ENCODE data around the gene NPIPB13.
"Not testable (repeated sequence)": the region's sequence is repeated elsewhere in the genome, so short reads cannot be mapped to it uniquely, and the experiment has no call there.

Gene NPIPB13

DNA sequence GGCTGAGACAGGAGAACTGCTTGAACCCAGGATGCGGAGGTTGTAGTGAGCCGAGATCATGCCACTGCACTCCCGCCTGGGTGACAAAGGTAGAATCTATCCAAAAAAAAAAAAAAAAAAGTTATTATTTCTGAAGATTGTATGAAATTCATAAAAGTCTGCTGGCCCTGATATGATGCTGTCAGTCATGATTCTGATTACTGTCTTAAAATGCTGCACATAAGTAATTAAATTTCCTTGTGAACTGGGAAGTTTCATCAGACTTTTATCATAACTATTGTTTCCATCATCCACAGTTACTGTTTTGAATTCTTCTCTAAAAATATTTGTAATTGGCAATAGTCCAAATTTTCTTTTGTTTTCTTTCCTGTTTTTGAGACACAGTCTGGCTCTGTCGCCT, at the start of gene NPIPB13:
TSS of gene NPIPB13 (minus strand) at position 101 of the 400 bp plus-strand sequence. CDS start 2,906 bp downstream, outside the sequence.
- DNase-seq (ENCODE audit: low read depth) = not testable (repeated sequence)

DNA sequence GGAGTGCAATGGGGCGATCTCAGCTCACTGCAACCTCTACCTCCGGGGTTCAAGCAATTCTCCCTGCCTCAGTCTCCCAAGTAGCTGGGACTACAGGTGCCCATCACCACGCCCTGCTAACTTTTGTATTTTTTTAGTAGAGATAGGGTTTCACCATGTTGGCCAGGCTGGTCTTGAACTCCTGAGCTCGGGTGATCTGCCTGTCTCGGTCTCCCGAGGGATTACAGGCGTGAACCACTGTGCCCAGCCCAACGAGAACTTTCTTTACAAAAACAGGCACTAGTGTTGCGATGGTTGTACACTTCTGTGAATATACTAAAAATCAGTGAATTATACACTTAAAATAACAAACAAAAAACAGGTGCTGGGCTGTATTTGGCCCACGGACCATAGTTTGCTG, 34.1 kb upstream of the NPIPB13 start:
- not testable (repeated sequence) for DNase-seq (ENCODE audit: low read depth)

DNA sequence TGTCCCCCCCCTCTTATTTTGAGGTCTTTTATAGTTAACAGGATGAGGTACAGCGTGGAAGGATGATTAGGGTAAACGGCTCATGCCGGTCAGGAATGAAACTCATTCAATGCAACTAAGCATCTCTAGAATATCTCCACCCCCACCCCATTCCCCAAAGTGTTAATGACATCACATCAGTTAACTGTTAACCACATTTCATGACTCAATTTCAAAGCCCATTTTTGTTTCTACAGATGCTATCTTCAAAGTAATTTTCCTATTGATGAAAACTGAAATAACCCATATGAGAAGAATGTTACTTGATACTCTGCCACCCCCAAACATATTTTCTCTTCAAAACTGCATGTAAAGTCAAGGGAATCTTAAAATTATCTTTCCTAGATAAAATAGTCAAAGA, 30.2 kb upstream of the NPIPB13 start:
- not testable (repeated sequence) for DNase-seq (ENCODE audit: low read depth)

DNA sequence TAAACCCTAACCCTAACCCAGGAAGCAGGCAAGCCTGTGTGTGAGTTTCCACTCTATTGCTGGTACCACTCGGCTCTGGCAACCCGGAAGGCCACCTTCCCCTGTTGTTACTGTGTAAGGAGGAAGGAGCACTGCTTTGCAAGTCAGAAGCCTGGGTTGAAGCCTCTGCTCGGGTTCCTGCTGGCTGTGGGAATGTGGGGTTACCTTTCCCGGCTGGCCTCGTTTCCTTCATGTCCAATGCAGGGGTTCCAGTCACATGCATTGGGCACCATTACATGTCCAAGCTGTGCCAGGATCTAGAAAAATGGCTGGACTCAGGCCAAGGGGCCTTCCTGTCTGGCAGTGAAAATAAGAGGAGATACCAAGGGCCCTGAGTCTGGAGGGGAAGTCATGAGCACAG, 31.2 kb downstream of the NPIPB13 start:
- DNase-seq (ENCODE audit: low read depth) = not testable (repeated sequence)

DNA sequence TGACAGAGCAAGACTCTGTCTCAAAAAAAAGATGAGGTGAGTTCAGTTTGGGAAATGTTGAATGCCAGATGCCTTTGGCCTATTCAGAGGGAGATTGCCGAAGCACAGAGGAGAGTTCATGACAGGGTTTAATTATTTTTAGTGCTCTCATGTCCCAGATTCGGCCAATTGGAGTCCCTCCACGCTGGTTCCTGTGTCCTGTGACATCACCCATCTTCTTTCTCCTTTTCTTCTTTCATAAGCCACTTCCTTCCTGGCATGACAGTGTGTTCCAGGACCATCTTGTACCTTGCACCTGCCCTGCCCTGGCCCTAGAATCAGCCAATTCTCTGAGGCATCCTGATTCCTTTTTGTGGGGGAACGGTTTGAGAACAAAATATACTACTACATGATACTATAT, 36.9 kb downstream of the NPIPB13 start:
- DNase-seq (ENCODE audit: low read depth) = not testable (repeated sequence)

DNA sequence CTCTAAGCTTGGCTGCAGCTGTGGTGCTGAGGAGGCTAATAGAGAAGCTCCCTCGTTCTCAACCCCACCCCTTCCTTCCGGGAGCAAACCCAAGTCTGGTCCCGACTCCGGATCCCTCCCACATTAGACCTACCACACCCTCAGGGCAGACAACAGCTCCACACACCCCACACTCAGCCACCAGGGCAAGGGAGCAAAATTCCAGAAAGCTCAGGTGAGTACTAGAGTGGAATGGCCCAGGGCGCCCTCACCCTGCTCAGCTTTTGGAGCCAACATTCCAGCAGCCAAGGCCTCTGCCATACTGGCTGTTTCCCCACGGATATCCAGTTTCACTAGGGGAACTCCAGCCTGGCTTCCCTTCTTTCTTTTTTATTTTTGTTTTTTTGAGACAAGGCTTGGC, 39.2 kb downstream of the NPIPB13 start:
- DNase-seq (ENCODE audit: low read depth) = not testable (repeated sequence)

DNA sequence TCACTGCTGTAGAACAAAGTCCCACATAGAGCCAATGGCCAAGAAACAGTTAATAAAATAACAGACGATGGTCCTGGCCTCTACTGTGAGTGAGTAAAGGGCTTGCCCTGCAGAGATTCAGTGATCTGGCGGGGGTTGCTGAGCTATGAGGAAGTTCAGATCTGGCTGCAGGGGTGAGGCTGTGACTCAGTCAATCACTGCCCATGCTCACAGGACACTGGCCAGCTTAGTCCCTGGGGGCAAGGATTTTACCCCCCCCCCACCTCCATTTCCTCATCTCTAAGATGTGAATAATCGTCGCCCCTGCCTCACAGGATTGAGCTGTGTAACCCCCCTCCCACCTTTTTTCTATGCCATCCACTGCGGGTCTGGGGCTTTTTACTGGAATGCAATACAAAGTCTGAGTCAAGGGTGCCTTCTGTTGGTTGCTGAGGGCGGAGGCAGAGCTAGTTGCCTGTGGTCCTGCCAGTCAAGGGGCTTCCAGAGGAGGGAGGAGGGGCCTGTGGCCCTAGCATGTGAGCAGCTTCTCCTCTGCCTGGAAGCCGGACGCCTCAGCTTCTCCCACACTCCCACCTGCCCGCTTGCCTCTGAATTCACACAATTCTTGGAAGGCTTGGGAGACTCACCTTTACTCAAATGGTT, 41.1 kb downstream of the NPIPB13 start:
- DNase-seq (ENCODE audit: low read depth) = not testable (repeated sequence)

DNA sequence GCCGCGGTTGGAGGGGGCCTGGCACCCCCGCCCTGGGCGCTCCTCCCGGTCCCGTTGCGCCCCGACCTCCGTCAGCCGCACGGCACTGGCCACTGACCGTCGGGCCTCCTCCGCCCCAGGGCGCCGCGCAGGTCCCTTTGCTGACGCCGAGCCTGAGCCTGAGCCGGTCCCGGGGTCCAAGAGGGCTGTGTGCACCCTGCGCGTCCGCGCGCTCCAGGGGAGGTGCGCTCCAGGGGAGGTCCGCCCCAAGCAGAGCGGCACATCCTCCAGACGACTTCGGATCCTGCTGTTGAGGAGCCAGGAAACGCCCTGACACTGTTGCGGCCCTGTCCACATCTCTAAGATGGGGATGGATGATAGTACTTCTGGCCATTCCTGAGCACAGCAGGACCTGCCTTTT, 42.0 kb downstream of the NPIPB13 start:
- not testable (repeated sequence) for DNase-seq (ENCODE audit: low read depth)

DNA sequence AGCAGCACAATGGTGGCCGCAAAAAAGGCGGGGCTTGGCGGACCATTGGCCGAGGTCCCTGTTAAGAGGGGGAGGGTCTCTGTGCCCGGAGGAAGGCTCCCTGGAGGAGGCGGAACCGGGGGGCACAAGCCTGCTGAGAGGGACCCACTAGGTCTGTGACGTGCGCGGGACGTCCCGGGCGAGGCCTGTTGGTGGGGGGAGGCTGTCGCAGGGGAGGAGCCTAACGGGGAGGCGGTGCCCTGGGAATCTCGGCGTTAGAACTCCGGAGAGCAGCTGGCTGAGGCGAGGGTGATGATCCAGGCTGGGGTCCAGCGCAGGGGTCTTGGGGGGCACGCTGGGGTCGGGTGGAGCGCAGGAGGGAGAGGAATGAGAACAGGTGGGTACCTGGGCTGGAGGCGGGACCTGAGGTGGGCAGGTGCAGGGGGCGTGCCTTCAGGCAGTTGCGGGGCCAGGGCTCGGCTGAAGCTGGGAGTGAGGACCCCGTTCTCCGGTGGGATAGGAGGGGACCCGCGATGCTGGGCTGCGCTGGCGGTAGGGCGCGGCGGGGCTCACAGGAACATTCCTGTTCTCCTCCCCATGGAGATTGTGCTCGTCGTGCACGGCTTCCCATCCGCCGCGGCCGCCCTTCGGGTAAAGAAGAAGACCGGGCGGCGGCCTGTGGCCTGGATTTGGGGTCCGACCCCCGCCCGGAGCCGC, 42.6 kb downstream of the NPIPB13 start:
- DNase-seq (ENCODE audit: low read depth) = not testable (repeated sequence)

DNA sequence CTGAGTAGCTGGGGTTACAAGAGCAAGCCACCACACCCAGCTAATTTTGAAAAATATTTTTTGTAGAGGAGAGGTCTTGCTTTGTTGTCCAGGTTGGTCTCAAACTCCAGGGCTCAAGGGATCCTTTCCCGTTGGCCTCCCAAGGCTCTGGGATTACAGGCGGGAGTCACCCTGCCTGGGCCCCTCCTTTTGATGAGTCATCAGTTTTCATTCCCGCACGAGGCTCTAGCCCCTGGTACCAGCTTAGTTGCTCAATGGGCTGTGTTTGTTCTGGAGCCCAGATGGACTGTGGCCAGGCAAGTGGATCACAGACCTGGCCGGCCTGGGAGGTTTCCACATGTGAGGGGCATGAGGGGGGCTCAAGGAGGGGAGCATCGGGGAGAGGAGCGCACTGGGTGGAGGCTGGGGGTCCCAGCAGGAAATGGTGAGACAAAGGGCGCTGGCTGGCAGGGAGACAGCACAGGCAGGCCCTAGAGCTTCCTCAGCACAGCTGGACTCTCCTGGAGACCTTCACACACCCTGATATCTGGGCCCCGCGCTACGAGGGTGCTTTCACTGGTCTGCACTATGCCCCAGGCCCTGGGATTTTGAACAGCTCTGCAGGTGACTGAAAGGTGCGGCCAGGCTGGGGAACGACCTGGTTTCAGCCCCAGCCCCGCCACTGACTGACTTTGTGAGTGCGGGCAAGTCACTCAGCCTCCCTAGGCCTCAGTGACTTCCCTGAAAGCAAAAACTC, 48.5 kb downstream of the NPIPB13 start:
- DNase-seq (ENCODE audit: low read depth) = not testable (repeated sequence)

DNA sequence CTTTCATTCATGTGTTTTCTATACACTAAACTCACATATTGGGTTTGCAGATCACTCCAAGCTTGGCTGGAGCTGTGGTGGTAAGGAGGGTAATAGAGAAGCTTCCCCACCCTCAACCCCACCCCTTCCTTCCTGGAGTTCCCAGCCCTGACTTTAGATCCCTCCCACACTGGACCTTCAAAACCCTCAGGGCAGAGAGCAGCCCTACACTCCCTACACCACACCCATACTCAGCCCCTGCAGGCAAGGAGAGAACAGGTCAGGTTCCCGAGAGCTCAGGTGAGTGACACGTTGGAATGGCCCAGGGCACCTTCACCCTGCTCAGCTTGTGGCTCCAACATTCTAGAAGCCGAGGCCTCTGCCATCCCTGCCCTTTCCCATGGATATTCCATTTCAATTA, 49.2 kb downstream of the NPIPB13 start, which contains the start of gene SULT1A3:
TSS of gene SULT1A3 (plus strand) at position 207 of the 400 bp plus-strand sequence. CDS start 1,474 bp downstream, outside the sequence.
- DNase-seq (ENCODE audit: low read depth) = not testable (repeated sequence)

All from stimulated activated CD8-positive, alpha-beta memory T cell treated with anti-CD3 and anti-CD28 coated beads, Interleukin-12 subunit alpha, Interleukin-12 subunit beta, amount 100 ng/mL, for 1 hour (primary cell).